Colon (tissue), 2 donors: ENCODE results near the gene CDK11A.
"Not testable (repeated sequence)": the region's sequence is repeated elsewhere in the genome, so short reads cannot be mapped to it uniquely, and the experiment has no call there.

Experiments used
- FAIRE-seq: peaks from 2 replicates; lab custom pipeline; 2012; peaks lifted over from hg19 to GRCh38; lab: Jason Lieb, UNC
- donor health status: control.
- donor health status: control.

Gene CDK11A

DNA sequence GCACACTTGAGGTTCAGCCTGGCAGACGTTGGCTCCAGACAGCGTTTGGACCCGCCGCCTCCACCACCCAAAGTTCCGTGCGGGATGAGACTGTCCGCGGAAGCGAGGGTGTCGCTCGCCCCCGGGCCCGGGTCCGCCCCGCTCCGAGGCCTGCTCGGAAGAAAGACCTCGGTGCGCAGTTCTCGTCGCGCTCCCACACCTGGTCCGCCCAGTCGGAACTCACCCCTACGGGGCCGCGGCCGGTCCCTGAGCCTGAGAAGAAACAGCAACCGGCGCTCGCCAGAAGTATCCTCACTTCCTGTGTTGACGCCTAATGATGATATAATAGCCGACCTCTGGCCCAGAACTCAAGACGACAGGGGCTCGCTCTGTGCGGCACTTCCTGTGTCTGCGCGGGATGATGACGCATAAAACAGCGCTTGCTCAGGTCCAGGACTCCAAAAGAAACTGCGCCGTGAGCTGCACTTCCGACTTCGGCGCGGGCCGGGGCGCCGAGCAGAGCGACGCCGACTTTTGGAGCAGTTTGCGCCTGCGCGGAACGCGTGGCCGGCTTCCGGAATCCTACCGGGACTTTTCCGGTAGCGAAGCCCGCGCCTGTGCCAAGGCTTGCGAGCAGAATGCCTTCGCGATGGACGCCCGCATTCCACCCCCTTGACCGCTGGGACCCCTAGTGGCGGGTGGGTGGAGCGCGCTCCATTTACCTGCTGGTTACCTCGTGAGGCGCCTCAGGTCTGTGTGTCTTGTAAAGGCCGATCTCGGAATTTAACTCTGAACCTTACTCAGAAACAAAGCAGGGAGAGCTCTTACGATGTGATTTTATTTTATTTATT lies at the start of gene CDK11A:
CDK11A (minus strand) TSS at position 323 of the 830 bp plus-strand sequence. CDS start 1,539 bp downstream, outside the sequence.
- not testable (repeated sequence) for FAIRE-seq

DNA sequence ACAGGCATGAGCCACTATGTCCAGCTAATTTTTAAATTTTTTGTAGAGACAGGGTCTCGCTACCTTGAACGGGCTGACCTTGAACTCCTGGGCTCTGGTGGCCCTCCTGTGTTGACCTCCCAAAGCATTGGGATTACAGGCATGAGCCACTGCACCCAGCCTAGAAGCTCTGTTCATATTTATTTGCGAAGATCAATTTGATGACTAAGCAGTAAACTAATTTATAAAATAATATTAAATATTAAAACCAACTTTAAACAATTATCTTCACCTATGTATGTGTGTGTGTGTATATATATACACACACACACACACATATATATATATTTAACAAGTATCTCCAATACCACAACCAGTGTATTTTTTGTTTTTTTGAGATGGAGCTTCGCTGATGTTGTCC lies 49.7 kb upstream of the CDK11A start:
- FAIRE-seq: no peak

DNA sequence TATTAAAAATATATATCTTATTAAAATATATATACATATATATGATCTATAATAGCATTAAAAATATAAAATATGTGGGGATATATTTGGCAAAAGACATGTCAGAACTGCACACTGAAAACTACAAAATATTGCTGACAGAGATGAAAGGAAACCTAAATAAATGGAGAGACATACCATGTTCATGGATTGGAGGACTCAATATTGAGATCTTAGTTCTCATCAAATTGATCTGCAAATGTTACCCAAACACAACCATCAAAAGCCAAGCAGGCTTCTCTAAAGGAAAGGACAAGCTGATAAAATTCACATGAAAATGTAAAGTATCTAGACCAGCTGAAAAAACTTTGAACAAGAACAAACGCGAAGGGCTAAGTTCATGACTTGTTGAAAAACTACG lies 46.9 kb upstream of the CDK11A start:
- no peak for FAIRE-seq

DNA sequence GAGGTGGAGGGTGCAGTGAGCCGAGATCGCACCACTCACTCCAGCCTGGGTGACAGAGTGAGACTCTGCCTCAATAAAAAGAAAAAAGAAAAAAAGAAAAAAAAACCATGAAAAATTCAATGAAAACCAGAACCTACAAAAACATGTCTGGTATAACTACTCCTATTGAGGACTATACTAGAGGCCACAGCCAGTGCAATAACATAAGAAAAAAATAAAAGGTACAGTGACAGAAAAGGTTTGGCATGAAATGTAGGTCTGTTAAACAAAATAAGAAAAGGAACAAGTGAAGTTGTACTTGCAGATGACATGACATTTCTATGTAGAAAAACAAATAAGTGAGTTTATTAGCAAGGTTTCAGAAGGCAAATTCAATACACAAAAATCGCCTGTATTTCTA lies 45.9 kb upstream of the CDK11A start:
- no peak for FAIRE-seq

DNA sequence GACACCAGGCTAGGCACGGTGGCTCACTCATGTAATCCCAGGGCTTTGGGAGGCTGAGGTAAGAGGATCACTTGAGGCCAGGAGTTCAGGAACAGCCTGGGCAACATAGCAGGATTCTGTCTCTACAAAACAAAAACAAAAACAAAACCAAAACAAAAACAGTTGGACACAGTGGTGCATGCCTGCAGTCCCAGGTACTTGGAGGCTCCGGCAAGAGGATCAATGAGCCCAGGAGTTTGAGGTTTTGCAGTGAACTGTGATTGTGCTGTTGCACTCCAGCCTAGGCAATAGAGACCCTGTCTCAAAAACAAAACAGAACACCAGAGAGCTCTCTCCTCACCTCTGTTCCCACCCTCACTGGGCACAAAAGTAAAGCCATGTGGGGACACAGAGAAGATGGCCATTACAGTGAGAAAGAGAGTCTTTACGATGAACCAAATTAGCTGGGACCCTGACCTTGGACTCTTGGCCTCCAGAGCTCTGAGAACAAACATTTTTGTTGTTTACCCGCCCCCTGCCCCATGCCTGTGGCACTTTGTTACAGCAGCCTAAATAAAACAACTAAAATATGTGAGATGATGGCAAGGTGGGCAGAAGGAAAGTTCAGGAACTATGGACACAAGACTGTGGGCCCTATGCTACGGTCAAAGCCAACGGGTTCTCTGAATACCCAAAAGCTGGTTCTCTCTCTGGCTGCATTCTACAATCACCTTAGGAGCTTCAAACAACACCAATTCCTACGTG lies 44.3 kb upstream of the CDK11A start:
- FAIRE-seq: no peak

DNA sequence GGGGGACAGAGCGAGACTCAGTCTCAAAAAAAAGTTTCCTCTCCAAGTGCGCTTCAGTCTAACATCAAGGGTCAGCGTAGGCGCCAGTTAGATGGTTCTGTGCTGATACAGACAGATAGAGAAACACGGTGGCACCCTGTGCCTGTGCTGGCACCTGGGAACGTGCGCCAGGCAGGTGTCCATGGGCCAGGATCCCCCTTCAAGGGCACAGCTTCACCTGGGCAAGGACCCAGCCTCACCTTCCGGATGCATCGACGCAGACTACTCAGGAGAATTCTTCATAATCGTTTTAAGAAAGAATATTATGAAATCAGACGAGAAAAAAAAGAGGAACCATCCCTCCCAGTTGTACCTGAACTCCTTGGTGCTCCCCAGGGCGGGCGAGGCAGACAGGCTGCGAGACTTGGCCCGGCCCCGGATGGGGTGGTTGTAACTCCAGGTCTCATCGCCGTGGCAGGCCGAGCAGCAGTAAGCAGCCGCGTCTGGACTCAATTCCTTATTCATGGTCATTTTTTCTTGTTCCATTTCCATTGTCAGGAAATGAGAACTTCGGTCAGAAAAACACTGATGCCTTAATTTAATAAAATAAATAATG lies 40.8 kb upstream of the CDK11A start:
- FAIRE-seq: no peak

DNA sequence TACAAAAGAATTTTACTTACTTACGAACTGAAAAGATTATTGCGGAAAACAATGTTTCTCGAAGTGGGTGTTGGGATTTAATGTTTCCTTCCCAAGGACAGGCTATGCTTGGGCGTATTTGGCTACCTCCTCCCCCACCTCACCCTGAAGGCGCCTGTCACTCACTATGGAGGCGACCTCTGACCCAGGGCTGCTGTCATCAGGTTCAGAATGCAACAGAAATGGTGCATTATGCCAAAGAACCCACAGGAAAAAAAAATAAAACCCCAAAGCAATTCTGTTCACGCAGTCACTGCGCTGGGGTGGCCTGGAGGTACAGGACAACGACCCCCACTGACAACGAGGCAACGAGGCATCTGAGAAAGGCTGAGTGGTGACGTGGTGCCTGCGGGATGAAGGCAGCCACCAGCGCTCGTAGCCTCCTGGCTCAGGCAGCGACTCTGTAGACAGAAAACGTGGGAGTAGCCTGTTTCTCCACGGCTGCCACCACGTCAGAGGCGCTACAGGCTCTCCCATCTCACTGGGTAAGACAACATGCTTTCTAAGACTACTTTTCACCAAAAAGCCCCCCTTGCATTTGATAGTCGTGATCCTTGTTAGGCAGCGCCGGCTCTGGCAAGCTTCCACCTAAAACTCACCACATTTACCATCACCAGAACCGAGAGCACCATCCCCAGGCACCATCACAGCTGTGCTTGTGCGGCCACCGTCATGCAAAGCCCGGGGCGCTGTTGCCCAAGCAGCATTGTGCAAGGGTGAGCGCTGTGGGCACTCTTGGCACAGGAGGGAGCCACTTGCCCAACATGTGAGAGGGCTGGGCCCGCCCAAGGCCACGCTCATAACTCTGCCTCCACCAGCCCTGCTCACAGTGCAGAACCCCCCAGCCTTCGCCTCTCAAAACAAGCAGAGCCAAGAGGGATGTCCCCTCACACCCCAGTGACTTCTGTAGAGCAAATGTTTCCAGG lies 39.8 kb upstream of the CDK11A start:
- no peak for FAIRE-seq

DNA sequence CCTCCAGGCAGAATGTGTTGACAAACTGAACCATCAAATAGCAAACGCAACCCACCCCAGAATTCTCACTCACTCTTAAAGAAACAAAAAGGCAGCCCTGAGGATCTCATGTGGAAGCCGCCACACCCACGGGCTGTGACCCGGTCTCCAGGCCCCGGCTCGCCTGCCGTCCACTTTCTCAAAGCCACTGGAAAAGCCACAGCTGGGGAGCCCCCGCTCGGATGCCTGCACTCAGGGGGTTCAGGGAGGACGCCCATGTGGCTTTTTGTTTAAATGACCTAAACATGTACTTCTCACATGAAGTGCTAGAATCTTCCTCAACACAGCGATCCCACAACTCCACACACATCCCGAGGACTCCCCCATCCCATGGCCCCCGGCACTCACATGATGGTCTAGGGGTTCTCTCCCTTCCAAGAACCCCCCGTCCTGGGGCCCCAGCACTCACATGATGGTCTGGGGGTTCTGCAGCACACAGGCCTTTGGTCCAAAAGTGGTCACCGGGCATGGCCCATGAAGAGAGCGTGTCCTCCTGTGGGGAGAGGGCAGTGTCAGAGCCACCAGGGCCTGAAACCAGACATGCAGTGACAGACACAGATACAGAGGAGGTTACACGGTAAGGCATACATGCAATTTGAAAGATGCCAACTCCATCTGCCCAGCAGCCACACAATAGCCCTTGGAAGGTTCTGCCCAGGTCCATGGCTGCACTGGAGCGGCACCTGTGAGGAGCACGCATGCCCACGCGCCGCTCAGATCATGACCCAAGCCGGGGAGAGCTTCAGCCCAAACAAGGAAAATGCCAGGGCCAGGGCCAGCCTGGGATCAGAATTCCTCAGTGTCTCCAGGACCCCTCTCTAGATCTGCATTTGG lies 37.6 kb upstream of the CDK11A start:
- no peak for FAIRE-seq

DNA sequence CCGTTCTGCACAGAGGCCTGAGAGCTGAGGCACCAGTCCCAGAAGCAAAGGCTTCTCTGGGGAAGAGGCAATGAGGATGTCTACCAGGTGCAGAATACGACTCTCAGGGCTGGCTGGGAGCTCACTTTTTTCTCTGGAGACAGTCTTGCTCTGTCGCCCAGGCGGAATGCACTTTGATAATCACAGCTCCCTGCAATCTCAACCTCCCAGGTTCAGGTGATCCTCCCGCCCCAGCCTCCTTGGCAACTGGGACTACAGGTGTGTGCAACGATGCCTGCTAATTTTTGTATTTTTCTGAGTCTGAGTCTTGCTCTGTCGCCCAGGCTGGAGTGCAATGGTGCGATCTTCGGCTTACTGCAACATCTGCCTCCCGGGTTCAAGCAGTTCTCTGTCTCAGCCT lies 36.6 kb upstream of the CDK11A start:
- no peak for FAIRE-seq

DNA sequence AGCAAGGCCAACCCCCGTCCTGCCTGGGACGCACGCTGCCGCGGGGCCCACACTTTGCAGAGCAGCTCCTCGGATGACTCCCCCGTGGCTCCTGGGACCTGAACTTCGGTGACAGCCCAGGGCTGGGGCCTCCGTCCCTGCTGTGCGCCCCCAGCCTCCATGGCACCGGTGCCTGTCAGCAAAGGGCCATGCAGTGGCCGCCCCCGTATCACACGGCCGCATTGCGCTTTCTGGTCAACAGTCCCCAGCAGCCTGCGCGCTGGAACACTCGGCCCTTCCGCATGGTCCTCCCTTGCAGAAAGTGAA lies 36.1 kb upstream of the CDK11A start:
- no peak for FAIRE-seq

DNA sequence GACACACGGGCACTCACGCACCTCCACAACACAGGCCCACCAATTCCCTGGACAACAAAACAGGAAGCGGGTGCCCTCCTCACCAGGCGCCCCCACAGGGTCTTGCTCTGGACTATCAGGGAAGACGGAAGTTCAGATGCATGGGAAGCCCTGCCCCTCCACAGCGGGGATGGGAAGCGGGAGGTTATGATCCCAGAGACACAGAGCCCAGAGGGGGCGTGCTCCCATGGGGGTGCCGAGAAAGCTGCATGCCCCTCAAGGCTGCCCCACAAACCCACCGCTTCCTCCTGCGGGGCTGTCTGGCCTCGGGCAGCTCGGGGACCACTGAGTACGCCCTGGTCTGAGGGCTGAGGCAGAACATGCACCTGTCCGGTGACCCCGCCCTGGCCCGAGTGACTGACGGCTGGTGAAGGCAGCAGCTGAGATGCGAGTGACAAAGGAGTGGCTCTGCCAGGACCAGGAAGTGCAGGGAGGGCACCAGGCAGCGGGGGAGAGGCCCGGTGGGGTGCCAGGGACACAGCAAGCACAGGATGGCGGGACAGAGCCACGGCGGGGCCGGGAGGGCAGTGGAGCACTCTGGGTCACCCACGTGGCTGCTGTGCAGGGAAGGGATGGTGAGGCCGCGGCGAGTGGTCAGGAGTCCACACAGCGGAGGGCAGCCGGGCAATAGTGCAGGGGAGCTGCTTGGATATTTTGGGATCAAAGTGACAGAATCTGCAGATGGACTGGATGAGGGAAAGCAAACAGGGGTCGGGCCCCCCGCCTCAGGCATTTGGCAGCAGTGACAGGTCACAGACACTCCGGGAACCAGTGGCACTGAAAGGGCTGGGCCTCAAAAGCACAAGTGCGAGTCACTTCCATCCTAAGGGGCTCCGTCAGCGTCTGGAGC lies 35.5 kb upstream of the CDK11A start:
- FAIRE-seq: no peak

DNA sequence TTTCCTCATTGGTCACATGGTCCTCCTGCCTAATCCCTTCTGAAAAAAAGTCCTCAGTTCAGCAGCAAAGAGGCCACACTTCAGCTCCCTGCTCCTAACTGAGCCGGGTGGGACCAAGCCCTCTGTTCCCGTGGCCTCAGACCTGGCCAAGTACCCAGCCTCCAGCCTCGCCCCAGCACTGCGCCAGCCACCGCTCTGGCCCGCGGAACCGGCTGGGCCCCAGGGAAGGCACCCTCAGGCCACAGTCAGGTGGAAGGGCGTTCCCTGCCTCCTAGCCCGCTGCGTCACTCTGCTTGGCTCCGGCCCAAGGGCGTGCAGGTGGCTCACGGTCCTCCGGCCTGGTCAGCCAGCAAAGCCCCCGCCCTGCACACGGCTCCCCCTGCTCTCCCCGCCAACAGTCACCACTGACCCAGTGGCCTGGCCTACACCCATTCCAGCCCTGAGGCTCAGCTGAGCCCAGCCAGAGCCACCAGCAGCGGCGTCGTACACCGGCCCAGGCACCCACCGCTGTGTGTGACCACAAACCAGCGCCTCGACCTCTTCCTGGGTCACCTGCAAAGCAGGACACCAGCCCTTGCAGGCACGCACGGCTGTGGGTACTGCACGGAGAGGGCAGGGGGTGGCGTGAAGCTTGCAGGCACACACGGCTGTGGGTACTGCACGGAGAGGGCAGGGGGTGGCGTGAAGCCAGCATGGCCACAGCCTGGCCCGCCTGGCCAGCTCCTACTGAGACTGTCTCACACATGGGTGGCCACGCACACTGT lies 34.7 kb upstream of the CDK11A start:
- FAIRE-seq: no peak

DNA sequence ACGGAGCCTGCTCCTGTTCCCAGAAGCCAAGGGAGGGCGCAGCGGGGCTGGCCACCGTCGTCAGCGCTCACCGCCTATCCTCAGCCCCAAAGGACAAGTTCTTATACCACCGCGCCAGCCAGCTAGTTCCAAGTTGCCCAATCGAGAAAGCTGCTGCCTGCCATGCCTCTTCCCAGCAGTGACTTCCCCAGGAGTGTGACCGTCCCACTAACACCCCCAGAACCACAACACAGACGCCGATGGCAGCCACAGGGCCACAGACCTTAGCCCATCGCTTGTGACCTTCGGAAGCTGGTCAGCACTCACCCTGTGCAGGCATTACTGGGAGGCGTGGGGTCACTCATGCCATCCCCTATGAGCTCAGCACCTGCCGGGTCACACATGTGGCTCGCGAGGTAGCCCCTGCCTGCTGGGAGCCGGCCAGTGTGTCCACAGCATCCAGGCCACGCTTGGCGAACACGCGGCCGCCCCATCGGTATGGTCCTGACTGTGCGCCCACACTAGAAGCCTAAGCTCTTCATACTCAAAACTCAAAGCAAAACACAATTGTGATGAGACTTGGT lies 34.0 kb upstream of the CDK11A start:
- no peak for FAIRE-seq

DNA sequence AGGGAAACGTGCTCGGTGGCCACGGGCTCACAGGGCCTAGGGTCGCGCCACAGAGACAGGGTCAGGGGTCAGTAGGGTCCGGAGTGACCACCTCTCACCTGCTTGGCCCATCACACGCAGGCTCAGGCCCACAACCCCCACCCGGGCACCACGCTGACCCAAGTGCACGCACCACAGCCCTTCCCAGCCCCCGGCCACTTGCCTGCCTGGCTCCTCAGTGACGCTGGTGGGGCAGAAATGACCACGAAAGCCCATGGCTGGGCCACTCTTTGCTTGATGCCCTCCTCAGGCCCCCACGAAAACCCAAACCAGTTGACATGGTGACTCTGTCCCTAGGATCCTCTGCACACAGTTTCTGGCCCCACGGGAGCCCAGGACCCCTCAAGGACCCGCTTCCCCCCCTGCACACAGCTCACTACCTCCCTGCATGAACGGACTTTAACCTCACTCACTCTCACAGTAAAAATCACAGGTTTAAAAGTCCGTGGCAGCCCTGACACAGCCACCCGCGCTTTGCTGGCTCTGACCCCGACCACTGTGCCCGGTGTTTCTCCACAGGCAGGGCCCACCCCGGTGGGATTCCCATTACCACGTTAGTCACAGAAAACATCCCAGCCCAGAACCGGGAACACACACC lies 33.4 kb upstream of the CDK11A start:
- FAIRE-seq: no peak

DNA sequence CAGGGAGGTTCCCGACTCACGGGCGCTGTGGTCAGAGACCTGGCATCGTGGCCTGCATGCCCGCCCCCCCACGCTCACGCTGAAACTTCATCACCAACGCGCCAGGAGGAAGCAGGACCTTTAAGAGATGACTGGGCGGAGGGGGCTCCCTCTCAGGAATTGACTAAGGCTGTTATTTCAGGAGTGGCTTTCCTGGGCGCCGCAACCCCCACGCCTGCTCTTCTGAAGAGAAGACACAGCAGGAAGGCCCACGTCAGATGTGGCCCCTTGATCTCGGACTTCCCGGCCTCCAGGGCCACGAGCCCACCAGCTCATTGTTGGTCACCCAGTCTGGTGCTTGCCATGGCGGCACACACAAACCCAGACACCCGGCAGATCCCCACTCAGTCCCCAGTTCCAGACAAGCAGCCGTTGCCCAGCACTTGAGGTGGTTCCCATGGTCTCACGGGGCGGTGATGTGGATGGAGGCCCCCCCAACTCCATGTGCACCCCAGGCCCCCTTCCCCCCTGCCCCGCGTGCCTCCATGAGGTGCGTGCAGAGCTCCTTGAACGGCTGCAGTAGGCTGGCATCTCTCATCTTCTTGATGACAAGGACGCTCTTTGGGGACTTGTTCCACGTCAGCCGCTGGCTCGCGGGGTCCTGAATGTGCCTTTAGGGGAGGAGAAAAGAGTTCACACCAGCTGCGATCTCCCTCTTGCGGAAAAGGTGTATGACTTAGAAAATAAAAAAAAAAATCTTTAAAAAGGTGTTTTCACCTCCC lies 32.7 kb upstream of the CDK11A start:
- no peak for FAIRE-seq

DNA sequence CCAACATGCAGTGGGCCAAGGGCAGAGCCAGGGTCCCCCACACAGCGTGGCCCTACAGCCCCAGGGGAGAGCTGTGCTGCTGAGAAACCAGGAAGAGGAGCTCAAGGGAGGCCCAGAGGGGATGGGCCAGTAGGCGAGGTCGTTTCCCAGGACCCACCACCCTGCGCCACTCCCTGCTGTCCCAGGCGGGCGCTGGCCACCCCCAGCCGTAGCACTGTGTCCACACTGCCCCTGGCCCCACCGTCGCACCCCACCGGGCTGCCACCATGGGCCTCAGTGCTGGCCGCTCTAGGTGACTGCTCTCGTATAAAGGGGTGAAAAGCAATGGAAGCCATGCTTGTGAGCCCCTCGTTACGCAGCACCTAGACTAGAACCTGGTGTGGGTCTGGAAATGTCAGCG lies 31.7 kb upstream of the CDK11A start:
- no peak for FAIRE-seq

DNA sequence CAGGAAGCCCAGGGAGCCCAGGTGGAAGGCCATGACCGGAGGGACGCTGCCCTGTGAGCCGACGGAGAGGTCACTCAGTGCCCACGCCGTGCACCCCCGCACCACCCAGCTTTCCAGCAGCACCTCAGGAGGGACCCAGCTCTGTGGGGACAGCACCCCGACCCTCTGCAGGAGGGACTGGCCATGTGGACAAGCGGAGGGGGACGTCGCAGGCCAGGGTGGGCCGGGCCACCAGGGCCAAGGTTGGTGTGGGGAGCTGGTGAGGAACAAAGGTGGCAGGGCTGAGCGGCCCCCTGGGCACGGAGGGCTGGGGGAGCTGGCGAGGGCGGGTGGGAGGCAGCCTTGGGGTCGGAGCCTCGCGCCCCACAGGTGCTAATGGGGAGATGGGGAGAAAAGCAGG lies 31.3 kb upstream of the CDK11A start:
- FAIRE-seq: no peak
